MCF 10A (cell line): ENCODE results near the gene BHLHE41. TPM values are rescaled to one million over a fixed set of nuclear protein-coding genes. Genes with fewer than 3 reads are reported as not detected.
A peak's percentile ranks its signal among the peaks of the same experiment; 100 is the strongest.

Experiments used
- BruUV-seq: library from RNA; stranded (reverse); fragments of 400-500 nt; replicated peaks from 2 replicates; lab custom pipeline; 2021; lab: Mats Ljungman, UMichigan
- CTCF ChIA-PET: fragments of 300-600 bp; sonication (Branson Sonifier 250); formaldehyde crosslinking; extraction: SDS; loops from one replicate; lab custom pipeline; 2021; ENCODE audit warnings: antibody characterized with exemption, inconsistent platforms; lab: Yijun Ruan, JAX
- POLR2A ChIA-PET: fragments of 300-600, 350-650 bp; sonication (Branson Sonifier 250); formaldehyde crosslinking; extraction: SDS; loops from one replicate; lab custom pipeline; 2020; ENCODE audit warnings: antibody characterized with exemption, inconsistent platforms; lab: Yijun Ruan, JAX
- DNase-seq: peaks from one replicate; pipeline ENCODE4 v3.0.0-alpha.2; 2018; ENCODE audit not compliant: unreplicated experiment
- H3K27ac Mint-ChIP-seq: one replicate; pipeline ENCODE4 v1.8.0; 2022; ENCODE audit warnings: mild to moderate bottlenecking, low read depth, mixed read lengths; ENCODE audit not compliant: unreplicated experiment
- H3K27me3 Mint-ChIP-seq: one replicate; pipeline ENCODE4 v1.8.0; 2022; ENCODE audit warnings: mixed read lengths; ENCODE audit not compliant: insufficient read depth, unreplicated experiment
- H3K36me3 Mint-ChIP-seq: one replicate; pipeline ENCODE4 v1.8.0; 2022; ENCODE audit warnings: mild to moderate bottlenecking, moderate library complexity, mixed read lengths; ENCODE audit not compliant: insufficient read depth, unreplicated experiment
- H3K4me1 Mint-ChIP-seq: one replicate; pipeline ENCODE4 v1.8.0; 2022; ENCODE audit warnings: mixed read lengths; ENCODE audit not compliant: insufficient read depth, unreplicated experiment
- H3K4me3 Mint-ChIP-seq: one replicate; pipeline ENCODE4 v1.8.0; 2022; ENCODE audit warnings: mild to moderate bottlenecking, moderate library complexity, mixed read lengths; ENCODE audit not compliant: unreplicated experiment
- H3K9me3 Mint-ChIP-seq: one replicate; pipeline ENCODE4 v1.8.0; 2022; ENCODE audit warnings: mixed read lengths; ENCODE audit not compliant: unreplicated experiment
- CTCF ChIP-seq: fragments of 200-600 bp; IDR thresholded peaks from one replicate; pipeline ENCODE4 v1.8.0; 2022; ENCODE audit warnings: antibody characterized with exemption, mild to moderate bottlenecking; ENCODE audit not compliant: unreplicated experiment
- intact Hi-C: fragments of 100-400 bp; cut with micrococcal nuclease; formaldehyde crosslinking; loops from 2 replicates; pipeline ENCODE4 v1.14.1; 2022
- total RNA-seq: library from RNA; stranded (reverse); gene quantifications from 2 replicates; pipeline ENCODE4 v1.2.3, GENCODE V29; 2022

BHLHE41 gene
- total RNA-seq, 1 experiment from 2014 or later = 1.1 TPM

- no peak for TF ChIP-seq CTCF
- no peak overlapping the region for H3K27ac Mint-ChIP-seq
- H3K36me3 Mint-ChIP-seq = no peaks in the 10 kb centered on the region
- intact Hi-C loops = loop anchor here (5.0 kb wide), 2 partner anchors 163 to 582 kb away; partner anchors contain the start of gene RASSF8
- no peak overlapping the region for H3K4me3 Mint-ChIP-seq
- POLR2A ChIA-PET = interaction anchor here (0.6 to 8.7 kb wide), 5 partner anchors 118 to 1361 kb away, joined by 3 to 72 read pairs (median 4); no protein-coding TSS in a partner anchor
- CTCF ChIA-PET = interaction anchor here (0.6 to 8.0 kb wide), 16 partner anchors 12 to 574 kb away, joined by 3 to 78 read pairs (median 6); no protein-coding TSS in a partner anchor
- peaks cover 10% of the 10 kb centered on the region for H3K27me3 Mint-ChIP-seq
- DNase-seq = no peak
- H3K4me1 Mint-ChIP-seq = peaks cover 26% of the 10 kb centered on the region
- BruUV-seq = no TSS peak
- H3K9me3 Mint-ChIP-seq = no peaks in the 10 kb centered on the region
Observed at GRCh38 chr12:26120561-26121274, 4.1 kb downstream of the BHLHE41 start.

GRCh38 chr12:26119391-26119989, 5.3 kb downstream of the BHLHE41 start:
- Mint-ChIP-seq H3K27ac (no peak overlapping the region), H3K9me3 (no peaks in the 10 kb centered on the region), H3K4me1 (peaks cover 22% of the 10 kb centered on the region), H3K27me3 (peaks cover 4% of the 10 kb centered on the region), H3K4me3 (no peak overlapping the region), H3K36me3 (no peaks in the 10 kb centered on the region)
- ChIA-PET CTCF (interaction anchor here (0.5 to 8.0 kb wide), 47 partner anchors 9 to 765 kb away, joined by 3 to 78 read pairs (median 4); no protein-coding TSS in a partner anchor), POLR2A (interaction anchor here (0.6 to 8.7 kb wide), 9 partner anchors 22 to 1363 kb away, joined by 3 to 72 read pairs (median 6); no protein-coding TSS in a partner anchor)
- intact Hi-C loops = loop anchor here (1.0 to 10.0 kb wide), 6 partner anchors 283 to 895 kb away; partner anchors contain the start of gene TM7SF3
- peak; percentile 63 for TF ChIP-seq CTCF
- DNase-seq = peak; percentile 64
- no TSS peak for BruUV-seq

- intact Hi-C loops = loop anchor here (10.0 kb wide), 1 partner anchor 896 kb away; the partner anchor contains the start of gene TM7SF3
- Mint-ChIP-seq H3K4me3 (no peak overlapping the region), H3K4me1 (peaks cover 26% of the 10 kb centered on the region), H3K9me3 (no peaks in the 10 kb centered on the region), H3K27ac (no peak overlapping the region), H3K27me3 (no peaks in the 10 kb centered on the region), H3K36me3 (no peaks in the 10 kb centered on the region)
- DNase-seq = no peak
- no peak for TF ChIP-seq CTCF
- BruUV-seq = no TSS peak
- ChIA-PET CTCF (interaction anchor here (0.6 to 8.0 kb wide), 26 partner anchors 19 to 768 kb away, joined by 3 to 78 read pairs (median 4); no protein-coding TSS in a partner anchor), POLR2A (interaction anchor here (1.7 to 8.7 kb wide), 4 partner anchors 147 to 285 kb away, joined by 6 to 72 read pairs (median 10); no protein-coding TSS in a partner anchor)
Observed at GRCh38 chr12:26118308-26118707, 6.5 kb downstream of the BHLHE41 start.
